ENCODE data around the gene DVL2. TPM values are rescaled to one million over a fixed set of nuclear protein-coding genes. Genes with fewer than 3 reads are reported as not detected.

DVL2 gene
- total RNA-seq, 4 donors from 2014 or later: 34.5 to 55.5 (median 43.7) TPM

DNA sequence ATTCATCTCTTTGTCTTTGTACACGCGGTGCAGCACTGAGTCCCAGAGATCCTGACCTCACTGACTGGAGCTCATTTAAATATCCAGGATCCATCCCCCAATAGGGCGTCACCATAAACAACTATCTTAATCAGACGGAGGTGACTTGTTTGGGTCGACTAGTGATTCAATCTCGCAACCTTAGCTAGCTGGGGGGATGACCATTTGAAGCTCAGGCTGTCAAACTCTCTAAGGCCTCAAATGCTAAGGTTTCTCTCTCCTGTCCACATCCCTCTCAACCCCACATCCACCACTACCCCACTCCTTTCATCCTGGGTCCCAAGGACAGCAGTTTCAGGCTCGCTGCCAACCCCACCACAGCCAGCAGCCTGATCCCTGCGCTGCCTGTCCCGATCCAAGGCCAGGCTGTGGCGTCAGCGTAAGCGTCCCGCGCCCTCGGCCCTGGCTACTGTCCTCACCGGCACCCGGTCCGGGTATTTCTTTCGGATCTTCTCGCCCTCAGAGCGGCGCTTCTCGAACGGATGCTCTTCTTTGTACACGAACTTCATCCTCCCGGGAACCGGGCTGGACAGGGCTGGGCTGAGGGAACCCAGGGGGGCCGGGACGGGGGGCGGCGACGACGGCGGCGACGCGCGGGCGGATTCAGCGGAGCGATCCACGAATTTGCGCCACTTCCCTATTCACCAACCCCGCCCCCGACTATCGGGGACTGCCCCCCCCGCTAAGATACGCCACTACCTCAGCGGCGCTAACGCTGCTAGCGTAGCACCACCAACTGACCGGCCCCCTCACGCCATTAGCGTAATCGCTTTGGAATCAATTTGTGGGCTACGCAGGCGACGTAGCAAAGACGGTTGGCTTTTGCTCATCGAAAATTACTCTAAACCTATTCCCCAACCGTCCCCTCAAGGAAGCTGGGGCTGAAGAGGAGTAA is 7.7 kb upstream of the DVL2 start, which contains the start of gene GABARAP:
Gene GABARAP, minus strand, starts transcription at position 667 of the 934 bp plus-strand sequence. Its CDS starts 119 bp downstream, at position 548.
- peaks cover 34 to 42% (median 40%) of the 10 kb centered on the region in 4 donors for H3K4me1 ChIP-seq
- no peaks in the 10 kb centered on the region for H3K27me3 ChIP-seq
- H3K36me3 ChIP-seq: peaks cover 32 to 52% (median 48%) of the 10 kb centered on the region in 4 donors
- TF ChIP-seq, protein P1, sequence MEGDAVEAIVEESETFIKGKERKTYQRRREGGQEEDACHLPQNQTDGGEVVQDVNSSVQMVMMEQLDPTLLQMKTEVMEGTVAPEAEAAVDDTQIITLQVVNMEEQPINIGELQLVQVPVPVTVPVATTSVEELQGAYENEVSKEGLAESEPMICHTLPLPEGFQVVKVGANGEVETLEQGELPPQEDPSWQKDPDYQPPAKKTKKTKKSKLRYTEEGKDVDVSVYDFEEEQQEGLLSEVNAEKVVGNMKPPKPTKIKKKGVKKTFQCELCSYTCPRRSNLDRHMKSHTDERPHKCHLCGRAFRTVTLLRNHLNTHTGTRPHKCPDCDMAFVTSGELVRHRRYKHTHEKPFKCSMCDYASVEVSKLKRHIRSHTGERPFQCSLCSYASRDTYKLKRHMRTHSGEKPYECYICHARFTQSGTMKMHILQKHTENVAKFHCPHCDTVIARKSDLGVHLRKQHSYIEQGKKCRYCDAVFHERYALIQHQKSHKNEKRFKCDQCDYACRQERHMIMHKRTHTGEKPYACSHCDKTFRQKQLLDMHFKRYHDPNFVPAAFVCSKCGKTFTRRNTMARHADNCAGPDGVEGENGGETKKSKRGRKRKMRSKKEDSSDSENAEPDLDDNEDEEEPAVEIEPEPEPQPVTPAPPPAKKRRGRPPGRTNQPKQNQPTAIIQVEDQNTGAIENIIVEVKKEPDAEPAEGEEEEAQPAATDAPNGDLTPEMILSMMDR (IDR thresholded peaks at IDR 0.05): no peak
- TF ChIP-seq POLR2AphosphoS5 (IDR thresholded peaks at IDR 0.05) (peak; percentile 60 to 81), EP300 (IDR thresholded peaks at IDR 0.05) (no peak), POLR2A (IDR thresholded peaks at IDR 0.05; ENCODE audit: low read depth) (peak; percentile 78)
- under 1% methylated on average over 56 of the region's 62 CpGs for WGBS
- intact Hi-C loops (cut with DNase I): no loop called here
- peak within 1 kb of the TSS; percentile 86 to 98 (median 92) for H3K4me3 ChIP-seq
- H3K9me3 ChIP-seq: no peaks in the 10 kb centered on the region
- peak within 1 kb of the TSS; percentile 97 to 99 (median 97) for H3K27ac ChIP-seq (replicated peaks in 1 of 4)
- peak; percentile 99 for DNase-seq (ENCODE audit: extremely low spot score)

DNA sequence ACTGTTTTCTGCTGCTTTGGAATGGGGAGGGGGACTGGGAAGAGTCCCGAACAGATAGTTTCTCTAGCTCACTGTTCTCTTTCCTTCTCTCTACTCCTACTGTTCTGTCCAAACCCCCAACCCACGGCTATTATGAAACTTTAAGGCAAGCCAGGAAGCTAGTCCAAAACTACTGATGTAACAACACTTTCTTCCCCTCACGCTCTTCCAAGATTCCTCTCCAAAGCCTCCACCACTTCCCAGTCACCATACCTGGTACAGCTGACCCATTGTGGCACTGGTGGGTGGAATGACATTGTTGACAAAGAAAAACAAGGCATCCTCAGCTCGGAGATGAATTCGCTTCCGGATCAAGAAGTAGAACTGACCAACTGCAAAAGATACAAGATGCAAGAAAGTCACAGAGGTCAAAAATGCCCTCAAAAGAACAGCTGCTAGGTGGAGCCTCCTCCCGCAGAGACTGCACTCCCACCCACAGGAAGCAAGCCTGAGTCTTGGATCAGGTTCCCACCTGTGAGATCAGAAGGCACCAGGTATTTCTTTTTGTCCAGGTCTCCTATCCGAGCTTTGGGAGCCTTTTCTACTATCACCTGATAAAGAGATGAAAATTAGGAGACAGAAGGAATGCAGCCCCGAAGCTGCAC is 6.9 kb upstream of the DVL2 start:
- Histone ChIP-seq H3K27me3 (no peaks in the 10 kb centered on the region), H3K4me3 (peak overlapping the region; percentile 86 to 98 (median 92)), H3K36me3 (peaks cover 29 to 52% (median 46%) of the 10 kb centered on the region in 4 donors), H3K4me1 (peaks cover 35 to 51% (median 48%) of the 10 kb centered on the region in 4 donors), H3K9me3 (no peaks in the 10 kb centered on the region), H3K27ac (replicated peaks in 1 of 4) (peak overlapping the region; percentile 97 to 99 (median 97))
- DNase-seq (ENCODE audit: extremely low spot score): no peak
- WGBS: 40% methylated on average over 9 of the region's 9 CpGs
- TF ChIP-seq POLR2A (IDR thresholded peaks at IDR 0.05; ENCODE audit: low read depth) (no peak), EP300 (IDR thresholded peaks at IDR 0.05) (no peak), POLR2AphosphoS5 (IDR thresholded peaks at IDR 0.05) (no peak)
- TF ChIP-seq, protein P1 (IDR thresholded peaks at IDR 0.05): no peak
- intact Hi-C loops (cut with DNase I): no loop called here

DNA sequence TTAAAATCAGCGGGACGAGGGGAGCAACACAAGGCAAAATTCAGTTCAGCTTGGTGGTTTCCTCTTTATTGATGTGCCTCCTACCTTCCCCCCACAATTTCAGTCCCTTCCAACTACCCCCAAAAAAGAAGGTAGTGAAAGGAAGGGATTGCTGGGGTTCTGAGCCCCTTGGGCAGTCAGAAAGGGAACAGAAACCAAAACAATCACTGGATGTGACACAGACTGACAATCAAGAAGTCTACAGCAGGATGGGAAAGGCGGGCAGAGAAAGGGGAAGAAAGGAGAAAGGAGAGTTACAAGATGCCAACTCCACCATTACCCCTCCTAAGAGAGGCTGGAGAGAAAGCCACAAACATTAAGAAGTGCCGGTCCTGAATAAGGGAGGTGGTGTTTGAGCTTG is 6.1 kb upstream of the DVL2 start:
- peaks cover 35 to 59% (median 56%) of the 10 kb centered on the region in 4 donors for H3K4me1 ChIP-seq
- H3K27ac ChIP-seq (replicated peaks in 1 of 4): peak overlapping the region; percentile 97 to 99 (median 97)
- H3K36me3 ChIP-seq: peaks cover 25 to 52% (median 46%) of the 10 kb centered on the region in 4 donors
- 57% methylated on average over 4 of the region's 4 CpGs for WGBS
- TF ChIP-seq POLR2AphosphoS5 (IDR thresholded peaks at IDR 0.05) (no peak), POLR2A (IDR thresholded peaks at IDR 0.05; ENCODE audit: low read depth) (no peak), EP300 (IDR thresholded peaks at IDR 0.05) (no peak)
- TF ChIP-seq, protein P1 (IDR thresholded peaks at IDR 0.05): no peak
- H3K4me3 ChIP-seq: peak overlapping the region in 3 of 4 donors; percentile 90 to 98 (median 94)
- no peaks in the 10 kb centered on the region for H3K9me3 ChIP-seq
- intact Hi-C loops (cut with DNase I): no loop called here
- no peaks in the 10 kb centered on the region for H3K27me3 ChIP-seq
- no peak for DNase-seq (ENCODE audit: extremely low spot score)

DNA sequence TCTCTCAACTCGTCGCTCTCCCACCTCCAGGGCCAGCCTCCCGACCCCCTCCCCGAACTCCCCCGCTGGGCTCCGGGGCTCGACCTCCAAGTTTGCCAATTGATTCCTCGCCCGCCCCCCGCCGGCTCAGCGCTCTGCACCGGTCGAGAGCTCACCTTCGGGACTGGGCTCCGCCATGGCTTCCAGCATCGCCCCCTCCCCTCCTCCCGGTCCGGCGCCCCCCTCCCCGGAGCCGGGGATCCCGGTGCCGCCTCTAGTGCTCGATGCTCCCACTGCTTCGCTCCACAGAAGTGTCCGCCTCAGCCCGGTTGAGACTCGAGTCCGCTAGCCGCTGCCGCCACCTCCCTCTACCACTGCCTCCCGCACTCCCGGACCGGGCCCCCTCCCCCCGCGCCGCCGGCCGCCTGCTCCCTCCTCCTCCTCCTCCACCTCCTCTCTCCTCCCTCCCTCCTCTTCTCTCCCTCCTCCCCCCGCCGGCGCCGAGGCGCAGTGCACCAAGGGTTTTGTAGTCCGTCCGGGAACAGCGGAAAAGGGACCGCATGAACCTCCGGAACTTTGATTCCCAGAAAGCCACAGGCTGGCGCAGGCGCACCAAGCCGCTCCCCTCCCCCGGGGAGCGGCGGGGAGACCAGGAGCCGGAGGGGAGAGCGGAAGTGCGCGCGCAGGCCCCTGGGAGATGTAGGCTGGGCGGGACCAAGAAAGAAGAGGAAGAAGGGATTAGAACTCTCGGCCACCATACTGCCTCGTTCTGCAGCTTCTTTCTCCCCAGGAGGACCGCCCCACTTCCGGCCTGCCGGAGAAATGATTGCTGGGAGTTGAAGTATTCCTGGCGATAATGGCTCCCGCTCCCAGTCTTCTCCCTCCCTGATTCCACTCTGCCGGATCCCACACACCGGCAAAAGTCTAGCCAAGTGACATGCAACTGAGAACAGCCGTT is 5.0 kb upstream of the DVL2 start, which contains the start of gene PHF23:
Gene PHF23, minus strand, starts transcription at position 367 of the 937 bp plus-strand sequence. Its CDS starts 178 bp downstream, at position 189.
- Histone ChIP-seq H3K4me1 (peaks cover 41 to 68% (median 65%) of the 10 kb centered on the region in 4 donors), H3K4me3 (peak within 1 kb of the TSS; percentile 94 to 99 (median 96)), H3K9me3 (no peaks in the 10 kb centered on the region), H3K36me3 (peaks cover 19 to 44% (median 40%) of the 10 kb centered on the region in 4 donors), H3K27ac (replicated peaks in 1 of 4) (peak within 1 kb of the TSS; percentile 97 to 99 (median 97)), H3K27me3 (no peaks in the 10 kb centered on the region)
- WGBS: under 1% methylated on average over 56 of the region's 72 CpGs
- DNase-seq (ENCODE audit: extremely low spot score): peak; percentile 100
- no peak for TF ChIP-seq EP300 (IDR thresholded peaks at IDR 0.05)
- TF ChIP-seq, protein P1 (IDR thresholded peaks at IDR 0.05): peak in 1 of 3 experiments; percentile 22
- peak; percentile 43 for TF ChIP-seq POLR2A (IDR thresholded peaks at IDR 0.05; ENCODE audit: low read depth)
- peak; percentile 79 to 92 for TF ChIP-seq POLR2AphosphoS5 (IDR thresholded peaks at IDR 0.05)
- intact Hi-C loops (cut with DNase I): no loop called here
